Measurements from ENCODE around the gene PLVAP. TPM values are rescaled to one million over a fixed set of nuclear protein-coding genes. Genes with fewer than 3 reads are reported as not detected.

The PLVAP gene
- total RNA-seq, 4 donors from 2014 or later: 11.5 to 45.1 (median 18.8) TPM

- no peak for TF ChIP-seq POLR2A (IDR thresholded peaks at IDR 0.05)
- TF ChIP-seq CTCF (IDR thresholded peaks at IDR 0.05 in 4 of 5, conservative IDR thresholded peaks at IDR 0.05 in 1 of 5): no peak
These were observed 29.1 kb upstream of the PLVAP start for GRCh38 chr19:17406046-17406886.

GRCh38 chr19:17405250-17406045 is 28.3 kb upstream of the PLVAP start, which contains the start of gene BST2:
TSS of gene BST2 (minus strand) at chr19:17405630. CDS start at chr19:17405575, 55 bp downstream.
- ATAC-seq (peak; percentile 87 to 92), DNase-seq (peak; percentile 28 to 32)
- peaks cover 0 to 2% (median 0%) of the 10 kb centered on the region in 3 donors for H3K27me3 ChIP-seq
- H3K4me1 ChIP-seq: peaks cover 0 to 7% of the 10 kb centered on the region in 2 donors
- peak within 1 kb of the TSS; percentile 46 to 60 (median 52) for H3K4me3 ChIP-seq
- in situ Hi-C loops (cut with MboI; ENCODE audit: low sequenced_read_pairs in 4 of 4): no loop called here
- no peaks in the 10 kb centered on the region for H3K36me3 ChIP-seq
- intact Hi-C loops (cut with DNase I; ENCODE audit: low total_unique reads): no loop called here
- TF ChIP-seq POLR2A (IDR thresholded peaks at IDR 0.05): peak; percentile 27 to 70
- TF ChIP-seq CTCF (IDR thresholded peaks at IDR 0.05 in 4 of 5, conservative IDR thresholded peaks at IDR 0.05 in 1 of 5): no peak
- peak within 1 kb of the TSS; percentile 73 to 82 (median 82) for H3K27ac ChIP-seq
- no peaks in the 10 kb centered on the region for H3K9me3 ChIP-seq

More at GRCh38 chr19:17406046-17406886, 29.1 kb upstream of the PLVAP start:
- intact Hi-C loops (cut with DNase I; ENCODE audit: low total_unique reads): no loop called here
- ATAC-seq (no peak), DNase-seq (no peak)
- Histone ChIP-seq H3K4me3 (peak overlapping the region; percentile 20 to 60 (median 48)), H3K27ac (peak overlapping the region; percentile 49 to 82 (median 82)), H3K36me3 (no peaks in the 10 kb centered on the region), H3K27me3 (peaks cover 0 to 2% (median 0%) of the 10 kb centered on the region in 3 donors), H3K9me3 (no peaks in the 10 kb centered on the region), H3K4me1 (peaks cover 0 to 7% of the 10 kb centered on the region in 2 donors)
- in situ Hi-C loops (cut with MboI; ENCODE audit: low sequenced_read_pairs in 4 of 4): no loop called here

- in situ Hi-C loops (cut with MboI; ENCODE audit: low sequenced_read_pairs in 4 of 4): no loop called here
These were observed 27.6 kb upstream of the PLVAP start for GRCh38 chr19:17404621-17405249.

More at GRCh38 chr19:17404621-17405249, 27.6 kb upstream of the PLVAP start:
- H3K4me1 ChIP-seq: peaks cover 0 to 7% of the 10 kb centered on the region in 2 donors
- H3K27me3 ChIP-seq: peaks cover 0 to 2% (median 0%) of the 10 kb centered on the region in 3 donors
- no peak for DNase-seq
- H3K36me3 ChIP-seq: no peaks in the 10 kb centered on the region
- peak overlapping the region; percentile 46 to 60 (median 52) for H3K4me3 ChIP-seq
- no peak for ATAC-seq
- H3K27ac ChIP-seq: peak overlapping the region; percentile 73 to 82 (median 82)
- no peak for TF ChIP-seq POLR2A (IDR thresholded peaks at IDR 0.05)
- TF ChIP-seq CTCF (IDR thresholded peaks at IDR 0.05 in 4 of 5, conservative IDR thresholded peaks at IDR 0.05 in 1 of 5): no peak
- intact Hi-C loops (cut with DNase I; ENCODE audit: low total_unique reads): no loop called here
- H3K9me3 ChIP-seq: no peaks in the 10 kb centered on the region
